IMR-90 (cell line): ENCODE measurements around the gene RPRML.

ENCODE experiments used
- BHLHE40 ChIP-seq: fragments of 150-350 bp; IDR thresholded peaks from 2 replicates; pipeline ENCODE4 v1.6.1; 2016; ENCODE audit warnings: mild to moderate bottlenecking, low read depth, low read length
- MAFK ChIP-seq: IDR thresholded peaks from 2 replicates; pipeline ENCODE4 v1.6.1; 2012; ENCODE audit warnings: low read depth, low read length, improper control_type of control experiment
- NFE2L2 ChIP-seq: fragments of 150-350 bp; IDR thresholded peaks from 2 replicates; pipeline ENCODE4 v1.6.1; 2016; ENCODE audit warnings: low read depth, mild to moderate bottlenecking, low read length
- POLR2A ChIP-seq: IDR thresholded peaks from 2 replicates; pipeline ENCODE4 v1.6.1; 2012; ENCODE audit warnings: mild to moderate bottlenecking, low read depth, low read length
- RAD21 ChIP-seq: IDR thresholded peaks from 2 replicates; pipeline ENCODE4 v1.6.1; 2012; ENCODE audit warnings: low read length, improper control_type of control experiment
- RFX5 ChIP-seq: IDR thresholded peaks from 2 replicates; pipeline ENCODE4 v1.8.0; 2012; ENCODE audit warnings: low read depth, mild to moderate bottlenecking, low read length, moderate library complexity
- TF ChIP-seq, protein P1 (sequence below): conservative IDR thresholded peaks from 2 replicates; pipeline ENCODE4 v1.5.1; 2012; ENCODE audit warnings: mild to moderate bottlenecking, low read depth, low read length, improper control_type of control experiment
- TF ChIP-seq, protein P2 (sequence below): fragments of 150-350 bp; IDR thresholded peaks from 2 replicates; pipeline ENCODE4 v1.6.1; 2016; ENCODE audit warnings: low read depth, mild to moderate bottlenecking, low read length, moderate library complexity, borderline replicate concordance

DNA sequence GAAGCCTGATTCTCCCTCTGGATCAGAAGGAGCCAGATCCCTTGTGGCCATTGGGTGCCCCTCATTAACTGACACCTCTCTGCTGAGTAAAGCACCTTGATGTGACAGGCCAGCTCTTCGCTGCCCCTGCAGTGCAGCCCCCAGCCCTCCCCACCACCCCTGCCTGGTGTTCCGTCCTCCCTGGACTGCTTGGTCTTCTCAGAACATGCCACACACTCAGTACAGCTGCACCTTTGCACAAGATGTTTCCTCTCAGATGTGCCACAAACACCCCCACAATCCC is 35.9 kb downstream of the RPRML start:
- TF ChIP-seq, protein P1, sequence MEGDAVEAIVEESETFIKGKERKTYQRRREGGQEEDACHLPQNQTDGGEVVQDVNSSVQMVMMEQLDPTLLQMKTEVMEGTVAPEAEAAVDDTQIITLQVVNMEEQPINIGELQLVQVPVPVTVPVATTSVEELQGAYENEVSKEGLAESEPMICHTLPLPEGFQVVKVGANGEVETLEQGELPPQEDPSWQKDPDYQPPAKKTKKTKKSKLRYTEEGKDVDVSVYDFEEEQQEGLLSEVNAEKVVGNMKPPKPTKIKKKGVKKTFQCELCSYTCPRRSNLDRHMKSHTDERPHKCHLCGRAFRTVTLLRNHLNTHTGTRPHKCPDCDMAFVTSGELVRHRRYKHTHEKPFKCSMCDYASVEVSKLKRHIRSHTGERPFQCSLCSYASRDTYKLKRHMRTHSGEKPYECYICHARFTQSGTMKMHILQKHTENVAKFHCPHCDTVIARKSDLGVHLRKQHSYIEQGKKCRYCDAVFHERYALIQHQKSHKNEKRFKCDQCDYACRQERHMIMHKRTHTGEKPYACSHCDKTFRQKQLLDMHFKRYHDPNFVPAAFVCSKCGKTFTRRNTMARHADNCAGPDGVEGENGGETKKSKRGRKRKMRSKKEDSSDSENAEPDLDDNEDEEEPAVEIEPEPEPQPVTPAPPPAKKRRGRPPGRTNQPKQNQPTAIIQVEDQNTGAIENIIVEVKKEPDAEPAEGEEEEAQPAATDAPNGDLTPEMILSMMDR = no peak
- TF ChIP-seq POLR2A (no peak), BHLHE40 (no peak), NFE2L2 (no peak), RAD21 (no peak), RFX5 (no peak), MAFK (no peak)
- TF ChIP-seq, protein P2, sequence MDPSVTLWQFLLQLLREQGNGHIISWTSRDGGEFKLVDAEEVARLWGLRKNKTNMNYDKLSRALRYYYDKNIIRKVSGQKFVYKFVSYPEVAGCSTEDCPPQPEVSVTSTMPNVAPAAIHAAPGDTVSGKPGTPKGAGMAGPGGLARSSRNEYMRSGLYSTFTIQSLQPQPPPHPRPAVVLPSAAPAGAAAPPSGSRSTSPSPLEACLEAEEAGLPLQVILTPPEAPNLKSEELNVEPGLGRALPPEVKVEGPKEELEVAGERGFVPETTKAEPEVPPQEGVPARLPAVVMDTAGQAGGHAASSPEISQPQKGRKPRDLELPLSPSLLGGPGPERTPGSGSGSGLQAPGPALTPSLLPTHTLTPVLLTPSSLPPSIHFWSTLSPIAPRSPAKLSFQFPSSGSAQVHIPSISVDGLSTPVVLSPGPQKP = no peak
